Uterus (tissue), 2 donors: Measurements from ENCODE around the gene COX10.

Source experiments
- POLR2A ChIP-seq, 2 donors: fragments of 450-650 bp; IDR thresholded peaks; one replicate each; pipeline ENCODE4 v1.6.1; 2016; ENCODE audit warnings: antibody characterized with exemption in 2 of 2, mild to moderate bottlenecking in 1 of 2, moderate library complexity in 1 of 2
- TF ChIP-seq, protein P1 (sequence below), 4 experiments: fragments of 200-600 bp in 2 of 4; fragments of 450-650 bp in 2 of 4; sonication (generic) in 2 of 4; IDR thresholded peaks; one replicate each; pipeline ENCODE4 v1.5.1; 2016 to 2019; ENCODE audit warnings: antibody characterized with exemption in 4 of 4, mild to moderate bottlenecking in 2 of 4, moderate library complexity in 1 of 4

DNA sequence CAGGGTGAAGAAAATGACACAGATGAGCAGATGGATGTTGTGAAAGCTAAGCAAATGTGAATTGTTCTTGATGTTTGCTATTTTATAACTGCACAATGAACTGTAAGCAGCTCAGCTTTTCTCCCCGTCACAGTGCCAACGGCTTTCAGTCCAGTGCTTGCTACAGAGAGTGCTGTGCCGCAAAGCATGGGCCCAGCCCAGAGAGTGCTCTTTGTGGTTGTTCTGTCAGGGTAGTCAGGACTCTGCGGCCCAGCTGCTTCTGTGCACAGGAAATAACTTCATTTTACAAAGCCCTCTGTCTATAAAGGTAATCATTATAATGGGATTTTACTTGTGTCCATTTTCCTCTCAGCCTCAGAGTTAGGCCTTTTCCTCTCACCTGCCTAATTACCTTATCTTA is 128.3 kb downstream of the COX10 start:
- TF ChIP-seq, protein P1, sequence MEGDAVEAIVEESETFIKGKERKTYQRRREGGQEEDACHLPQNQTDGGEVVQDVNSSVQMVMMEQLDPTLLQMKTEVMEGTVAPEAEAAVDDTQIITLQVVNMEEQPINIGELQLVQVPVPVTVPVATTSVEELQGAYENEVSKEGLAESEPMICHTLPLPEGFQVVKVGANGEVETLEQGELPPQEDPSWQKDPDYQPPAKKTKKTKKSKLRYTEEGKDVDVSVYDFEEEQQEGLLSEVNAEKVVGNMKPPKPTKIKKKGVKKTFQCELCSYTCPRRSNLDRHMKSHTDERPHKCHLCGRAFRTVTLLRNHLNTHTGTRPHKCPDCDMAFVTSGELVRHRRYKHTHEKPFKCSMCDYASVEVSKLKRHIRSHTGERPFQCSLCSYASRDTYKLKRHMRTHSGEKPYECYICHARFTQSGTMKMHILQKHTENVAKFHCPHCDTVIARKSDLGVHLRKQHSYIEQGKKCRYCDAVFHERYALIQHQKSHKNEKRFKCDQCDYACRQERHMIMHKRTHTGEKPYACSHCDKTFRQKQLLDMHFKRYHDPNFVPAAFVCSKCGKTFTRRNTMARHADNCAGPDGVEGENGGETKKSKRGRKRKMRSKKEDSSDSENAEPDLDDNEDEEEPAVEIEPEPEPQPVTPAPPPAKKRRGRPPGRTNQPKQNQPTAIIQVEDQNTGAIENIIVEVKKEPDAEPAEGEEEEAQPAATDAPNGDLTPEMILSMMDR (IDR thresholded peaks at IDR 0.05): no peak
- TF ChIP-seq POLR2A (IDR thresholded peaks at IDR 0.05): no peak
